ENCODE data around the gene FUT6.
"Not testable (repeated sequence)": the region's sequence is repeated elsewhere in the genome, so short reads cannot be mapped to it uniquely, and the experiment has no call there.

FUT6 gene

GRCh38 chr19:5857203-5858081, 17.9 kb upstream of the FUT6 start:
- FAIRE-seq: no peak

GRCh38 chr19:5855151-5855550, 15.6 kb upstream of the FUT6 start:
- not testable (repeated sequence) for FAIRE-seq

GRCh38 chr19:5854121-5854520, 14.6 kb upstream of the FUT6 start:
- not testable (repeated sequence) for FAIRE-seq

- FAIRE-seq: no peak
Observed at GRCh38 chr19:5851302-5851701, 11.8 kb upstream of the FUT6 start, which contains the start of gene FUT3. TSS of gene FUT3 (minus strand) at chr19:5851449.

- no peak for FAIRE-seq
Observed at GRCh38 chr19:5850743-5851293, 11.3 kb upstream of the FUT6 start.

GRCh38 chr19:5850189-5850588, 10.7 kb upstream of the FUT6 start:
- FAIRE-seq: no peak

- FAIRE-seq: not testable (repeated sequence)
Observed at GRCh38 chr19:5848621-5849020, 9.1 kb upstream of the FUT6 start.

GRCh38 chr19:5847846-5848245, 8.3 kb upstream of the FUT6 start:
- not testable (repeated sequence) for FAIRE-seq

GRCh38 chr19:5844456-5845433, 5.2 kb upstream of the FUT6 start:
- FAIRE-seq: no peak

- no peak for FAIRE-seq
Observed at GRCh38 chr19:5843295-5843927, 3.9 kb upstream of the FUT6 start.

- FAIRE-seq: not testable (repeated sequence)
Observed at GRCh38 chr19:5841735-5842111, 2.2 kb upstream of the FUT6 start.

GRCh38 chr19:5838353-5839064, 993 bp downstream of the FUT6 start:
- no peak for FAIRE-seq

GRCh38 chr19:5837761-5838352, 1.6 kb downstream of the FUT6 start:
- FAIRE-seq: no peak

GRCh38 chr19:5832527-5833216, 6.8 kb downstream of the FUT6 start:
- FAIRE-seq: no peak

GRCh38 chr19:5832061-5832460, 7.4 kb downstream of the FUT6 start:
- no peak for FAIRE-seq

- FAIRE-seq: no peak
Observed at GRCh38 chr19:5831159-5831558, 8.3 kb downstream of the FUT6 start.

- no peak for FAIRE-seq
Observed at GRCh38 chr19:5829567-5830310, 9.8 kb downstream of the FUT6 start.

GRCh38 chr19:5828661-5829566, 10.6 kb downstream of the FUT6 start:
- FAIRE-seq: no peak

Measured in endometrium (tissue), 2 donors.